Measurements from ENCODE around the gene HMGN3. TPM values are rescaled to one million over a fixed set of nuclear protein-coding genes. Genes with fewer than 3 reads are reported as not detected.

HMGN3 gene
- total RNA-seq, 1 donor from 2014 or later: 150 TPM

DNA sequence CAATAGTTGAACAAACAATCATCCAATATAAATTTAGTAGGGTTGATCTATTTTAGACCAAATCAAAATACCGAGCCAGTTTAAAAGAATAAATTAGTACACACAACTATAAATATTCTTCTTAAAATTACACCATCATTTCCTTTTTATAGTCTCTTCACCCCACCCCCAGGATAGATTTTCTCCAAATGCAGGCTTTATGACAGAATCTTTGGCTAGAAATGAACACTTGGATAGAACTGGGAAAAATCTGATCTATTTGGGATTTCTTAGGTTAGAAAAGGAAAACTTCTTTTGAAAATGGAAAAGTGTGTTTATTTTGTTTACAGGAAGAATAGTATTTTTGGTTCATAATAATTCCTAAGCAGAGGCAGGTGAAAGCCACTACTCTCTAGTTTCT is 74.6 kb downstream of the HMGN3 start:
- H3K4me1 Mint-ChIP-seq (ENCODE audit: low read depth): peaks cover 22% of the 10 kb centered on the region
- no peaks in the 10 kb centered on the region for H3K27me3 Mint-ChIP-seq
- no peak overlapping the region for H3K27ac Mint-ChIP-seq
- no peak overlapping the region for H3K4me3 Mint-ChIP-seq (ENCODE audit: low read depth)
- no peaks in the 10 kb centered on the region for H3K9me3 Mint-ChIP-seq (ENCODE audit: low read depth)
- H3K36me3 Mint-ChIP-seq (ENCODE audit: insufficient read depth): no peaks in the 10 kb centered on the region
- DNase-seq (ENCODE audit: low spot score, unreplicated experiment): no peak
- TF ChIP-seq, protein P1, sequence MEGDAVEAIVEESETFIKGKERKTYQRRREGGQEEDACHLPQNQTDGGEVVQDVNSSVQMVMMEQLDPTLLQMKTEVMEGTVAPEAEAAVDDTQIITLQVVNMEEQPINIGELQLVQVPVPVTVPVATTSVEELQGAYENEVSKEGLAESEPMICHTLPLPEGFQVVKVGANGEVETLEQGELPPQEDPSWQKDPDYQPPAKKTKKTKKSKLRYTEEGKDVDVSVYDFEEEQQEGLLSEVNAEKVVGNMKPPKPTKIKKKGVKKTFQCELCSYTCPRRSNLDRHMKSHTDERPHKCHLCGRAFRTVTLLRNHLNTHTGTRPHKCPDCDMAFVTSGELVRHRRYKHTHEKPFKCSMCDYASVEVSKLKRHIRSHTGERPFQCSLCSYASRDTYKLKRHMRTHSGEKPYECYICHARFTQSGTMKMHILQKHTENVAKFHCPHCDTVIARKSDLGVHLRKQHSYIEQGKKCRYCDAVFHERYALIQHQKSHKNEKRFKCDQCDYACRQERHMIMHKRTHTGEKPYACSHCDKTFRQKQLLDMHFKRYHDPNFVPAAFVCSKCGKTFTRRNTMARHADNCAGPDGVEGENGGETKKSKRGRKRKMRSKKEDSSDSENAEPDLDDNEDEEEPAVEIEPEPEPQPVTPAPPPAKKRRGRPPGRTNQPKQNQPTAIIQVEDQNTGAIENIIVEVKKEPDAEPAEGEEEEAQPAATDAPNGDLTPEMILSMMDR (IDR thresholded peaks at IDR 0.05; ENCODE audit: unreplicated experiment): no peak

DNA sequence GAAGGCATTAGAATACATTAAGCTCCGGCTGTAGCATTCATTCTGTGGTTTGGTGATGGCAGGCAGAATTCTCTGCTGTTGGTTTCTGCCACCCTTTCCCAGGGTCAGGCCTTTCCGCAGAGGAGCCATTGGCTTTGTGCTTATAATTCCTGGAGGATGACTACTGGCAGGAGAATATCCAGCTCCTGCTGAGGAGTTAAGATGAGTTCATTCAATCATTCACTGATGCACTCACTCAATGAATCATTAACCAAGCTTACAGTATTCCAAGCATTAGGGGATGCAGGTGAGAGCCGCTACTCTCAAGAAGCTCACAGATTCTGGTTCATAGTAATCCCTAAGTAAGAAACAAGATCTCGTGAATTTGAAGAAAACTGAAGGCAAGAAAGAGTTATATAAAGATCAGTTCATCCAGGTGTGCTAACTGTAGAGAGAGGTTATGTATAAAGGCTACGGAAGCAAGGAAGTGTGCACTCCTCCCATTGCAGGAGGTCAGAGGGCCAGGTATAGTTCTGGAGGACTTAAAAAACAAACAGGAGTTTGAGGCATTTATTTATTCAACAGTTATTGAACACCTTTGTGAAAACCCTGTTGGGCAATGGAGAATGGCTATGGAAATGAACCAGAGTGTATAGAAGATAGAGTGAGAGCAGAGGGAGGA is 75.5 kb downstream of the HMGN3 start:
- Mint-ChIP-seq H3K4me3 (ENCODE audit: low read depth) (no peak overlapping the region), H3K27me3 (no peaks in the 10 kb centered on the region), H3K27ac (peak overlapping the region; percentile 39), H3K36me3 (ENCODE audit: insufficient read depth) (no peaks in the 10 kb centered on the region), H3K4me1 (ENCODE audit: low read depth) (peaks cover 22% of the 10 kb centered on the region), H3K9me3 (ENCODE audit: low read depth) (no peaks in the 10 kb centered on the region)
- DNase-seq (ENCODE audit: low spot score, unreplicated experiment): no peak
- TF ChIP-seq, protein P1 (IDR thresholded peaks at IDR 0.05; ENCODE audit: unreplicated experiment): no peak

DNA sequence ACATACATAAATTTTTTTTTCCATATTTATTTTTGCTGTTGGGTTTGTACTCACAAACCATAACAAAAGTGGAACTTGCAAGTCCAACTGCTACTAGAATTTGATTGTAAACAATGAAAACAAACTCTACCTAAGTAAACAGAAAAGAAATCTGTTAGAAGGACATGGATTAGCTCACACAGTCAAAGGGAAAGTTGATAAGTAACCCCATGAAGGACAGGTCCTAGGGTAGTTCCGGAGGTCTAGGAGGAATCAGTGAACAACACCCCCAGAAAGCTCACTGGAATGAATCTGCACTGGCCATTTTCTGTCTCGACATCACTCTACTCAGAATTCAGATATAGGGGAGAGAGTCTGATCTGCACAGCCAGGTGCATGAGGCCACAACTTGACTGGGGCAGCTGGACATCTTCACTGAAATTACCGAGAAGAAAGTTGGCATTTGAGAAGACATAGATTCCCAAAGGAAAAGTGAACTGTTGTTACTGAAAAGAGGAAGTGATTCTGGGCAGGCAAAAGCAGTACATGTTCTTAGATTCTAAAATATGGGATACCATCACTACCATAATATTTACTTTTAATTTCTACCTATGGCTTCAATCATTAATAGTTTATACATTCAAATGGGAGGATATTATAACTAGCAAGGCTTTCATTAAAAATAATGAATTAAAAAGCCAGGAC is 76.4 kb downstream of the HMGN3 start:
- Mint-ChIP-seq H3K4me1 (ENCODE audit: low read depth) (peaks cover 22% of the 10 kb centered on the region), H3K9me3 (ENCODE audit: low read depth) (no peaks in the 10 kb centered on the region), H3K4me3 (ENCODE audit: low read depth) (no peak overlapping the region), H3K27me3 (no peaks in the 10 kb centered on the region), H3K27ac (peak overlapping the region; percentile 48), H3K36me3 (ENCODE audit: insufficient read depth) (no peaks in the 10 kb centered on the region)
- TF ChIP-seq, protein P1 (IDR thresholded peaks at IDR 0.05; ENCODE audit: unreplicated experiment): no peak
- no peak for DNase-seq (ENCODE audit: low spot score, unreplicated experiment)

DNA sequence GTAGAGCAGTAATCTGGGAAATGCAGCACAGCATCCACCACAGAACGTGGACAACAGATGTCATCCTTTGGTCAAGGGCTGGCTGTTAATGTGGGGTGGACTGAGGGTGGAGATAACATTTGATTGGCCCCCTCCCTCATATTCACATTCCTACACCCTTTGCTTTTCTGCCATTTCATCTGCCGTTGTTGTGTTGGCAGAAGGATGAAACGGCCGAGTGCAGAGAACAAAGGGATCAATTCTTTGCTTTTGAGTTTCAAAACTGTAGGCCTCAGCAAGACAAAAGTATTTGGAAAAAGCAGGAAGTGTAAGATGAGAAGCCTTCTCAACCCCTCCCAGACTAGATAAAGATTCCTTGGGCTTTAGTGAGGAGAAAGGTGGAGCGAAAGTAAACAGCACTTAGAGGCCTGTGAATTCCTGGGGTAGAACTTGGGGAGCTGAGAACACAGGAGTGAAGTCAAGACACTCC is 82.2 kb downstream of the HMGN3 start:
- Mint-ChIP-seq H3K27me3 (no peaks in the 10 kb centered on the region), H3K4me1 (ENCODE audit: low read depth) (peaks cover 1% of the 10 kb centered on the region)

More for the DNA sequence above, 82.2 kb downstream of the HMGN3 start:
- H3K4me3 Mint-ChIP-seq (ENCODE audit: low read depth): no peak overlapping the region
- TF ChIP-seq, protein P1 (IDR thresholded peaks at IDR 0.05; ENCODE audit: unreplicated experiment): no peak
- no peaks in the 10 kb centered on the region for H3K9me3 Mint-ChIP-seq (ENCODE audit: low read depth)
- no peak for DNase-seq (ENCODE audit: low spot score, unreplicated experiment)
- H3K27ac Mint-ChIP-seq: no peak overlapping the region
- no peaks in the 10 kb centered on the region for H3K36me3 Mint-ChIP-seq (ENCODE audit: insufficient read depth)

Other genes starting within 250 kb of the HMGN3 start
- 72.2 and 74.5 TPM in 2 replicates for gene PHIP, start 156.4 kb downstream of the HMGN3 start, total RNA-seq

All from progenitor cell of endocrine pancreas (in vitro differentiated cells).